WTC11 (cell line): Measurements from ENCODE around the gene C22orf23. TPM values are rescaled to one million over a fixed set of nuclear protein-coding genes. Genes with fewer than 3 reads are reported as not detected.

Experiments used
- ATAC-seq: fragments of 200-7000 bp; cut with Tn5 transposase; 2 replicates; pipeline ENCODE4 v1.10.0; 2021; ENCODE audit warnings: mild to moderate bottlenecking, moderate library complexity
- CTCF ChIA-PET: fragments of 300-600 bp; sonication (Branson Sonifier 250); formaldehyde crosslinking; loops from one replicate; lab custom pipeline; 2021; ENCODE audit warnings: antibody characterized with exemption; lab: Charles Lee
- POLR2A ChIA-PET: fragments of 350-600 bp; sonication (Branson Sonifier 250); formaldehyde crosslinking; loops from one replicate; lab custom pipeline; 2021; ENCODE audit warnings: antibody characterized with exemption; lab: Charles Lee
- DNase-seq: peaks from one replicate; pipeline ENCODE4 v3.0.0; 2021; ENCODE audit warnings: low spot score
- H3K27ac Mint-ChIP-seq: 2 replicates; pipeline ENCODE4 v1.8.0; 2021; ENCODE audit warnings: mixed read lengths
- H3K27me3 Mint-ChIP-seq: 2 replicates; pipeline ENCODE4 v1.8.0; 2021; ENCODE audit warnings: low read depth, mild to moderate bottlenecking, moderate library complexity, mixed read lengths
- H3K36me3 Mint-ChIP-seq: 2 replicates; pipeline ENCODE4 v1.8.0; 2021; ENCODE audit warnings: mixed read lengths
- H3K4me1 Mint-ChIP-seq: 2 replicates; pipeline ENCODE4 v1.8.0; 2022; ENCODE audit warnings: mixed read lengths
- H3K4me3 Mint-ChIP-seq: 2 replicates; pipeline ENCODE4 v1.8.0; 2021; ENCODE audit warnings: mild to moderate bottlenecking, moderate library complexity, mixed read lengths
- H3K9me3 Mint-ChIP-seq: 2 replicates; pipeline ENCODE4 v1.8.0; 2021; ENCODE audit warnings: mixed read lengths
- CBFB ChIP-seq: sonication (generic); formaldehyde crosslinking; IDR thresholded peaks from 2 replicates; pipeline ENCODE4 v1.8.1; 2022; ENCODE audit warnings: mild to moderate bottlenecking, low read depth, missing genetic modification reagents
- CREB1 ChIP-seq: sonication (generic); formaldehyde crosslinking; IDR thresholded peaks from 2 replicates; pipeline ENCODE4 v1.8.0; 2023; ENCODE audit warnings: mild to moderate bottlenecking, missing genetic modification reagents
- FOXJ3 ChIP-seq: sonication (generic); formaldehyde crosslinking; IDR thresholded peaks from 2 replicates; pipeline ENCODE4 v1.9.0; 2021; ENCODE audit warnings: missing genetic modification reagents, mild to moderate bottlenecking, borderline replicate concordance
- JUN ChIP-seq: sonication (generic); formaldehyde crosslinking; IDR thresholded peaks from 2 replicates; pipeline ENCODE4 v1.8.0; 2023; ENCODE audit warnings: mild to moderate bottlenecking, missing genetic modification reagents
- KAT7 ChIP-seq: sonication (generic); formaldehyde crosslinking; IDR thresholded peaks from 2 replicates; pipeline ENCODE4 v1.8.1; 2023; ENCODE audit warnings: missing genetic modification reagents, mild to moderate bottlenecking, borderline replicate concordance
- NFATC4 ChIP-seq: fragments of 250-450 bp; sonication (Bioruptor Pico); IDR thresholded peaks from 2 replicates; pipeline ENCODE4 v1.9.0; 2021; ENCODE audit warnings: mild to moderate bottlenecking
- SMAD4 ChIP-seq: sonication (generic); formaldehyde crosslinking; IDR thresholded peaks from 2 replicates; pipeline ENCODE4 v1.8.0; 2022; ENCODE audit warnings: mild to moderate bottlenecking, missing genetic modification reagents
- SP1 ChIP-seq: sonication (generic); formaldehyde crosslinking; conservative IDR thresholded peaks from 2 replicates; pipeline ENCODE4 v1.8.1; 2022; ENCODE audit warnings: missing genetic modification reagents
- TEAD1 ChIP-seq: sonication (generic); formaldehyde crosslinking; IDR thresholded peaks from 2 replicates; pipeline ENCODE4 v1.8.0; 2022; ENCODE audit warnings: mild to moderate bottlenecking, missing genetic modification reagents
- ZNF121 ChIP-seq: sonication (generic); formaldehyde crosslinking; IDR thresholded peaks from 2 replicates; pipeline ENCODE4 v1.8.0; 2023; ENCODE audit warnings: missing genetic modification reagents
- ZNF138 ChIP-seq: sonication (generic); formaldehyde crosslinking; conservative IDR thresholded peaks from 2 replicates; pipeline ENCODE4 v1.8.1; 2022; ENCODE audit warnings: mild to moderate bottlenecking, moderate library complexity, missing genetic modification reagents
- ZNF232 ChIP-seq: sonication (generic); formaldehyde crosslinking; IDR thresholded peaks from 2 replicates; pipeline ENCODE4 v1.8.0; 2022; ENCODE audit warnings: mild to moderate bottlenecking, missing genetic modification reagents
- total RNA-seq: library from RNA; stranded (reverse); gene quantifications from 3 replicates; pipeline ENCODE4 v1.2.3, GENCODE V29; 2021
- TF ChIP-seq, protein P1 (sequence below): sonication (generic); formaldehyde crosslinking; IDR thresholded peaks from 2 replicates; pipeline ENCODE4 v1.8.1; 2023; ENCODE audit warnings: mild to moderate bottlenecking, missing genetic modification reagents, borderline replicate concordance
- TF ChIP-seq, protein P2 (sequence below): sonication (generic); formaldehyde crosslinking; IDR thresholded peaks from 2 replicates; pipeline ENCODE4 v1.8.0; 2022; ENCODE audit warnings: mild to moderate bottlenecking, missing genetic modification reagents
- TF ChIP-seq, protein P3 (sequence below): fragments of 250-450 bp; sonication (Bioruptor Pico); IDR thresholded peaks from 2 replicates; pipeline ENCODE4 v1.8.0; 2021; ENCODE audit warnings: mild to moderate bottlenecking
- TF ChIP-seq, protein P4 (sequence below): fragments of 250-450 bp; sonication (Bioruptor Pico); IDR thresholded peaks from 2 replicates; pipeline ENCODE4 v1.9.0; 2021; ENCODE audit warnings: mild to moderate bottlenecking
- TF ChIP-seq, protein P5 (sequence below): sonication (generic); formaldehyde crosslinking; IDR thresholded peaks from 2 replicates; pipeline ENCODE4 v1.8.1; 2023; ENCODE audit warnings: mild to moderate bottlenecking, moderate library complexity, missing genetic modification reagents
- TF ChIP-seq, protein P6 (sequence below): sonication (generic); formaldehyde crosslinking; IDR thresholded peaks from 2 replicates; pipeline ENCODE4 v1.8.0; 2022; ENCODE audit warnings: mild to moderate bottlenecking, missing genetic modification reagents

Gene C22orf23
- total RNA-seq, 1 experiment from 2014 or later, result 0.72 TPM

DNA sequence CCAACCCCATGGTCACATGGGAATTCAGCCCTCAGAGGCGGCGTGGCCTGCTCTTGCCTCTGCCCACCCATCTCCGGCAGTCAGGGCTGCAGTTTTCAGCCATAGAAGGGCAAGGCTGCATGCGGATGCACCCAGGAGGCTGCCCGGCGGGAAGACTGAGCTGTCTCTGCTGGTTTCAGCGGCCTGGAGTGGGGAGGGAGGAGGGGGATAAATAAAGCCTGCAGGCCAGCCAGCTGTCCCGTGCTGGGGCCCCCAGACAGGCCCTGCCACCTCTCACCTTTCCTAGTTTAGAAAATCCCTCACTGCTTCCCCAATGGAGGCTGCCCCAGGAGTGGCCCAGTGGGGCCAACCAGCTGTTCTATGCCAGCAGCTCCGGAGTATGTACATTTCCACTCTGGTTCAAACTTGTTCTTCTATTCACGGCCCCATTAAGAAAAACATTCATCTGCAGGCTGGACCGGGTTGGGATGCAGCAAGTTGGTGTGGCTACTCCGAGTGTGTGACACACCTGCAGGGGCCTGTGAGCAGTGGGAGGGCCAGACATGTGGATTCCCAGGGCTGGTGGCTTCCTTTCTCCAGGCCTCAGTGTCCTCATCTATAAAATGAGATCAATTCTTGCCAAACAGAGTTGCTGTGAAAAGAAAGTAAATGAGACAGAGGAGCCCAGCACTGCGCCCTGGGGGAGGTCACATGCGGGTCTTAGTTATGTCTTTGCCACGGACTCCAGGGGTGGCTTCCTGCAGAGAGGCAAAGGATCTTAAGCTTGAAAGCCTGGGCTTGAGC lies 42.3 kb downstream of the C22orf23 start (continued):
- TF ChIP-seq, protein P1, sequence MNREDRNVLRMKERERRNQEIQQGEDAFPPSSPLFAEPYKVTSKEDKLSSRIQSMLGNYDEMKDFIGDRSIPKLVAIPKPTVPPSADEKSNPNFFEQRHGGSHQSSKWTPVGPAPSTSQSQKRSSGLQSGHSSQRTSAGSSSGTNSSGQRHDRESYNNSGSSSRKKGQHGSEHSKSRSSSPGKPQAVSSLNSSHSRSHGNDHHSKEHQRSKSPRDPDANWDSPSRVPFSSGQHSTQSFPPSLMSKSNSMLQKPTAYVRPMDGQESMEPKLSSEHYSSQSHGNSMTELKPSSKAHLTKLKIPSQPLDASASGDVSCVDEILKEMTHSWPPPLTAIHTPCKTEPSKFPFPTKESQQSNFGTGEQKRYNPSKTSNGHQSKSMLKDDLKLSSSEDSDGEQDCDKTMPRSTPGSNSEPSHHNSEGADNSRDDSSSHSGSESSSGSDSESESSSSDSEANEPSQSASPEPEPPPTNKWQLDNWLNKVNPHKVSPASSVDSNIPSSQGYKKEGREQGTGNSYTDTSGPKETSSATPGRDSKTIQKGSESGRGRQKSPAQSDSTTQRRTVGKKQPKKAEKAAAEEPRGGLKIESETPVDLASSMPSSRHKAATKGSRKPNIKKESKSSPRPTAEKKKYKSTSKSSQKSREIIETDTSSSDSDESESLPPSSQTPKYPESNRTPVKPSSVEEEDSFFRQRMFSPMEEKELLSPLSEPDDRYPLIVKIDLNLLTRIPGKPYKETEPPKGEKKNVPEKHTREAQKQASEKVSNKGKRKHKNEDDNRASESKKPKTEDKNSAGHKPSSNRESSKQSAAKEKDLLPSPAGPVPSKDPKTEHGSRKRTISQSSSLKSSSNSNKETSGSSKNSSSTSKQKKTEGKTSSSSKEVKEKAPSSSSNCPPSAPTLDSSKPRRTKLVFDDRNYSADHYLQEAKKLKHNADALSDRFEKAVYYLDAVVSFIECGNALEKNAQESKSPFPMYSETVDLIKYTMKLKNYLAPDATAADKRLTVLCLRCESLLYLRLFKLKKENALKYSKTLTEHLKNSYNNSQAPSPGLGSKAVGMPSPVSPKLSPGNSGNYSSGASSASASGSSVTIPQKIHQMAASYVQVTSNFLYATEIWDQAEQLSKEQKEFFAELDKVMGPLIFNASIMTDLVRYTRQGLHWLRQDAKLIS, result no peak

DNA sequence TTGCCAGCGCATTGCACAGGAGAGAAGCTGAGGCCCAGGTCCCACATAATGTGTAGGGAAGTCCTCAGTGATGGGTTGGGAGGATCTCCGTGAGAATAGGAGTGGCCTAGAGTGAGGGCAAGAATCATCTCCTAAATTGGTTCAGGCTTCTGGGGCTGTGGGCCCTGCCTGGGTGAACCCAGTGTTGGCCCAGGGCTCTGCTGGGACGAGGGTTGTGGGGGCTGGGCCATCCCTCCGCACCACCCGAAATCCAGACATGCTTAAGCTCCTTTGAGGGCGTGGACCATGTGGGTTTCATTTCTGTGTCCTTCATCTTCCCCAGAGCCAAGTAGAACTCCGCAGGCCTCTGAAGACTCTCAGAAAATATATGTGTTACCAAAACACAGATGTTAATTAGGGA lies 43.6 kb downstream of the C22orf23 start:
- POLR2A ChIA-PET, result no interaction called here
- Mint-ChIP-seq H3K36me3 (peaks cover 8% of the 10 kb centered on the region), H3K27ac (peak overlapping the region; percentile 92), H3K4me1 (peaks cover 49% of the 10 kb centered on the region), H3K9me3 (no peaks in the 10 kb centered on the region), H3K27me3 (no peaks in the 10 kb centered on the region), H3K4me3 (no peak overlapping the region)
- no peak for TF ChIP-seq ZNF138 (CRISPR knock-in tag)
- TF ChIP-seq SMAD4 (CRISPR knock-in tag), result no peak
- TF ChIP-seq, protein P2, sequence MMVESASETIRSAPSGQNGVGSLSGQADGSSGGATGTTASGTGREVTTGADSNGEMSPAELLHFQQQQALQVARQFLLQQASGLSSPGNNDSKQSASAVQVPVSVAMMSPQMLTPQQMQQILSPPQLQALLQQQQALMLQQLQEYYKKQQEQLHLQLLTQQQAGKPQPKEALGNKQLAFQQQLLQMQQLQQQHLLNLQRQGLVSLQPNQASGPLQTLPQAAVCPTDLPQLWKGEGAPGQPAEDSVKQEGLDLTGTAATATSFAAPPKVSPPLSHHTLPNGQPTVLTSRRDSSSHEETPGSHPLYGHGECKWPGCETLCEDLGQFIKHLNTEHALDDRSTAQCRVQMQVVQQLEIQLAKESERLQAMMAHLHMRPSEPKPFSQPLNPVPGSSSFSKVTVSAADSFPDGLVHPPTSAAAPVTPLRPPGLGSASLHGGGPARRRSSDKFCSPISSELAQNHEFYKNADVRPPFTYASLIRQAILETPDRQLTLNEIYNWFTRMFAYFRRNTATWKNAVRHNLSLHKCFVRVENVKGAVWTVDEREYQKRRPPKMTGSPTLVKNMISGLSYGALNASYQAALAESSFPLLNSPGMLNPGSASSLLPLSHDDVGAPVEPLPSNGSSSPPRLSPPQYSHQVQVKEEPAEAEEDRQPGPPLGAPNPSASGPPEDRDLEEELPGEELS, result no peak
- TF ChIP-seq, protein P3, sequence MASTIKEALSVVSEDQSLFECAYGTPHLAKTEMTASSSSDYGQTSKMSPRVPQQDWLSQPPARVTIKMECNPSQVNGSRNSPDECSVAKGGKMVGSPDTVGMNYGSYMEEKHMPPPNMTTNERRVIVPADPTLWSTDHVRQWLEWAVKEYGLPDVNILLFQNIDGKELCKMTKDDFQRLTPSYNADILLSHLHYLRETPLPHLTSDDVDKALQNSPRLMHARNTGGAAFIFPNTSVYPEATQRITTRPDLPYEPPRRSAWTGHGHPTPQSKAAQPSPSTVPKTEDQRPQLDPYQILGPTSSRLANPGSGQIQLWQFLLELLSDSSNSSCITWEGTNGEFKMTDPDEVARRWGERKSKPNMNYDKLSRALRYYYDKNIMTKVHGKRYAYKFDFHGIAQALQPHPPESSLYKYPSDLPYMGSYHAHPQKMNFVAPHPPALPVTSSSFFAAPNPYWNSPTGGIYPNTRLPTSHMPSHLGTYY (CRISPR knock-in tag), result no peak
- TF ChIP-seq FOXJ3 (CRISPR knock-in tag), result no peak
- no peak for TF ChIP-seq KAT7 (CRISPR knock-in tag)
- TF ChIP-seq CREB1 (CRISPR knock-in tag), result no peak
- no peak for TF ChIP-seq JUN (CRISPR knock-in tag)
- TF ChIP-seq ZNF121 (CRISPR knock-in tag), result no peak
- TF ChIP-seq CBFB (CRISPR knock-in tag), result no peak
- TF ChIP-seq, protein P4, sequence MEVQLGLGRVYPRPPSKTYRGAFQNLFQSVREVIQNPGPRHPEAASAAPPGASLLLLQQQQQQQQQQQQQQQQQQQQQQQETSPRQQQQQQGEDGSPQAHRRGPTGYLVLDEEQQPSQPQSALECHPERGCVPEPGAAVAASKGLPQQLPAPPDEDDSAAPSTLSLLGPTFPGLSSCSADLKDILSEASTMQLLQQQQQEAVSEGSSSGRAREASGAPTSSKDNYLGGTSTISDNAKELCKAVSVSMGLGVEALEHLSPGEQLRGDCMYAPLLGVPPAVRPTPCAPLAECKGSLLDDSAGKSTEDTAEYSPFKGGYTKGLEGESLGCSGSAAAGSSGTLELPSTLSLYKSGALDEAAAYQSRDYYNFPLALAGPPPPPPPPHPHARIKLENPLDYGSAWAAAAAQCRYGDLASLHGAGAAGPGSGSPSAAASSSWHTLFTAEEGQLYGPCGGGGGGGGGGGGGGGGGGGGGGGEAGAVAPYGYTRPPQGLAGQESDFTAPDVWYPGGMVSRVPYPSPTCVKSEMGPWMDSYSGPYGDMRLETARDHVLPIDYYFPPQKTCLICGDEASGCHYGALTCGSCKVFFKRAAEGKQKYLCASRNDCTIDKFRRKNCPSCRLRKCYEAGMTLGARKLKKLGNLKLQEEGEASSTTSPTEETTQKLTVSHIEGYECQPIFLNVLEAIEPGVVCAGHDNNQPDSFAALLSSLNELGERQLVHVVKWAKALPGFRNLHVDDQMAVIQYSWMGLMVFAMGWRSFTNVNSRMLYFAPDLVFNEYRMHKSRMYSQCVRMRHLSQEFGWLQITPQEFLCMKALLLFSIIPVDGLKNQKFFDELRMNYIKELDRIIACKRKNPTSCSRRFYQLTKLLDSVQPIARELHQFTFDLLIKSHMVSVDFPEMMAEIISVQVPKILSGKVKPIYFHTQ (CRISPR knock-in tag), result no peak
- no peak for TF ChIP-seq ZNF232 (CRISPR knock-in tag)
- TF ChIP-seq, protein P5, sequence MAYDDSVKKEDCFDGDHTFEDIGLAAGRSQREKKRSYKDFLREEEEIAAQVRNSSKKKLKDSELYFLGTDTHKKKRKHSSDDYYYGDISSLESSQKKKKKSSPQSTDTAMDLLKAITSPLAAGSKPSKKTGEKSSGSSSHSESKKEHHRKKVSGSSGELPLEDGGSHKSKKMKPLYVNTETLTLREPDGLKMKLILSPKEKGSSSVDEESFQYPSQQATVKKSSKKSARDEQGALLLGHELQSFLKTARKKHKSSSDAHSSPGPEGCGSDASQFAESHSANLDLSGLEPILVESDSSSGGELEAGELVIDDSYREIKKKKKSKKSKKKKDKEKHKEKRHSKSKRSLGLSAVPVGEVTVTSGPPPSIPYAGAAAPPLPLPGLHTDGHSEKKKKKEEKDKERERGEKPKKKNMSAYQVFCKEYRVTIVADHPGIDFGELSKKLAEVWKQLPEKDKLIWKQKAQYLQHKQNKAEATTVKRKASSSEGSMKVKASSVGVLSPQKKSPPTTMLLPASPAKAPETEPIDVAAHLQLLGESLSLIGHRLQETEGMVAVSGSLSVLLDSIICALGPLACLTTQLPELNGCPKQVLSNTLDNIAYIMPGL, result no peak
- no peak for TF ChIP-seq TEAD1
- no peak for TF ChIP-seq NFATC4
- no peak for TF ChIP-seq SP1
- TF ChIP-seq, protein P6, sequence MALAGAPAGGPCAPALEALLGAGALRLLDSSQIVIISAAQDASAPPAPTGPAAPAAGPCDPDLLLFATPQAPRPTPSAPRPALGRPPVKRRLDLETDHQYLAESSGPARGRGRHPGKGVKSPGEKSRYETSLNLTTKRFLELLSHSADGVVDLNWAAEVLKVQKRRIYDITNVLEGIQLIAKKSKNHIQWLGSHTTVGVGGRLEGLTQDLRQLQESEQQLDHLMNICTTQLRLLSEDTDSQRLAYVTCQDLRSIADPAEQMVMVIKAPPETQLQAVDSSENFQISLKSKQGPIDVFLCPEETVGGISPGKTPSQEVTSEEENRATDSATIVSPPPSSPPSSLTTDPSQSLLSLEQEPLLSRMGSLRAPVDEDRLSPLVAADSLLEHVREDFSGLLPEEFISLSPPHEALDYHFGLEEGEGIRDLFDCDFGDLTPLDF (CRISPR knock-in tag), result no peak
- ATAC-seq, result no peak
- no peak for DNase-seq
- CTCF ChIA-PET, result interaction anchor here (1.6 kb wide), 1 partner anchor 46 kb away, joined by 6 read pairs; no protein-coding TSS in a partner anchor
